ENCODE measurements around the gene MSANTD2. TPM values are rescaled to one million over a fixed set of nuclear protein-coding genes. Genes with fewer than 3 reads are reported as not detected.

The MSANTD2 gene
- total RNA-seq, 1 donor from 2014 or later: 22.8 TPM

- no peak for DNase-seq
- no peak overlapping the region for H3K27ac Mint-ChIP-seq (ENCODE audit: unreplicated experiment)
- H3K4me3 Mint-ChIP-seq (ENCODE audit: unreplicated experiment): no peak overlapping the region
- TF ChIP-seq, protein P1, sequence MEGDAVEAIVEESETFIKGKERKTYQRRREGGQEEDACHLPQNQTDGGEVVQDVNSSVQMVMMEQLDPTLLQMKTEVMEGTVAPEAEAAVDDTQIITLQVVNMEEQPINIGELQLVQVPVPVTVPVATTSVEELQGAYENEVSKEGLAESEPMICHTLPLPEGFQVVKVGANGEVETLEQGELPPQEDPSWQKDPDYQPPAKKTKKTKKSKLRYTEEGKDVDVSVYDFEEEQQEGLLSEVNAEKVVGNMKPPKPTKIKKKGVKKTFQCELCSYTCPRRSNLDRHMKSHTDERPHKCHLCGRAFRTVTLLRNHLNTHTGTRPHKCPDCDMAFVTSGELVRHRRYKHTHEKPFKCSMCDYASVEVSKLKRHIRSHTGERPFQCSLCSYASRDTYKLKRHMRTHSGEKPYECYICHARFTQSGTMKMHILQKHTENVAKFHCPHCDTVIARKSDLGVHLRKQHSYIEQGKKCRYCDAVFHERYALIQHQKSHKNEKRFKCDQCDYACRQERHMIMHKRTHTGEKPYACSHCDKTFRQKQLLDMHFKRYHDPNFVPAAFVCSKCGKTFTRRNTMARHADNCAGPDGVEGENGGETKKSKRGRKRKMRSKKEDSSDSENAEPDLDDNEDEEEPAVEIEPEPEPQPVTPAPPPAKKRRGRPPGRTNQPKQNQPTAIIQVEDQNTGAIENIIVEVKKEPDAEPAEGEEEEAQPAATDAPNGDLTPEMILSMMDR (IDR thresholded peaks at IDR 0.05; ENCODE audit: partially characterized antibody, unreplicated experiment): no peak
- peaks cover 6% of the 10 kb centered on the region for H3K9me3 Mint-ChIP-seq (ENCODE audit: unreplicated experiment)
- peaks cover 11% of the 10 kb centered on the region for H3K4me1 Mint-ChIP-seq (ENCODE audit: low read depth, unreplicated experiment)
- no peaks in the 10 kb centered on the region for H3K36me3 Mint-ChIP-seq (ENCODE audit: unreplicated experiment)
- peaks cover 48% of the 10 kb centered on the region for H3K27me3 Mint-ChIP-seq (ENCODE audit: unreplicated experiment)
Measured at GRCh38 chr11:124754710-124755109, 45.5 kb downstream of the MSANTD2 start.

DNA sequence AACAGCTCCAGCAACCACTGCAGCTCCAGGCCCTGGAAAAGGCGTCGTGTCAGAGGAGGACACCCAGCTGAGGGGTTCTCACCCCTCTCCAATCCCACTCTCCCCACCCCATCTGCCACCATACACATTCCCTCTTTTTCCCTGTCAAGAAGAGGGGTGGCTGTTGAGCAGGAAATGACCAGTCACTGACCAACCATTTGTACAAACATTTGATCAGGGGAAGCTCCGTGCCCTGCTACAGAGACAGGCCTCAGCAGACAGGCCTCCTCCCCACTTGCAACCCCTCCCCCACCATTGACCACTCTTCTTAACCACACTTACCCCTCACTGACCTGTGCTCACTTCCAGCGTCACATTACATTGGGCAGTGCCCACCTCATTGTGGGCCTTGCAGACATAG, 45.9 kb downstream of the MSANTD2 start:
- no peak for DNase-seq

DNA sequence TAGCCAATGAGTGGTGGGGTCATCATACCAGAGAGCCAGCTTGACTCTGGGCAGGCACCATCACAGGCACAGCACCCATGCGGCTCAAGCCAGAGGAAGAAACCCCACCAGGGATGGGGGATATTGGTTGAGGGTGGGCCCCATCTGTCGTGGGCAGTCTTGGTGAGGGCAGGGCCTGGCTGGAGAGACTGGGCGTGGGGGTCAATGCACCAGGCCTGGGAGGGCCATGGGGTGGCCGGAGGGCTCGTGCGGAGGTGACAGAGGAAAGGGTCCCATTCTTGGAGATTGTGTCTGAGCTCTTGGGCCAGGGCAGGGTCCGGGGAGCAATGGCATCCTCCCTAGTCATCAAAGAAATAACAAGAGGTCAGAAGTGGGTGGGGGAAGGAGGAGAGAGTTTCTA, 46.6 kb downstream of the MSANTD2 start:
- H3K4me1 Mint-ChIP-seq (ENCODE audit: low read depth, unreplicated experiment): peaks cover 10% of the 10 kb centered on the region
- no peak for DNase-seq
- H3K9me3 Mint-ChIP-seq (ENCODE audit: unreplicated experiment): peaks cover 6% of the 10 kb centered on the region
- TF ChIP-seq, protein P1 (IDR thresholded peaks at IDR 0.05; ENCODE audit: partially characterized antibody, unreplicated experiment): no peak
- no peak overlapping the region for H3K4me3 Mint-ChIP-seq (ENCODE audit: unreplicated experiment)
- H3K27ac Mint-ChIP-seq (ENCODE audit: unreplicated experiment): no peak overlapping the region
- peaks cover 54% of the 10 kb centered on the region for H3K27me3 Mint-ChIP-seq (ENCODE audit: unreplicated experiment)
- no peaks in the 10 kb centered on the region for H3K36me3 Mint-ChIP-seq (ENCODE audit: unreplicated experiment)

More for the DNA sequence above, 45.9 kb downstream of the MSANTD2 start:
- Mint-ChIP-seq H3K36me3 (ENCODE audit: unreplicated experiment) (no peaks in the 10 kb centered on the region), H3K27ac (ENCODE audit: unreplicated experiment) (no peak overlapping the region), H3K9me3 (ENCODE audit: unreplicated experiment) (peaks cover 6% of the 10 kb centered on the region), H3K4me1 (ENCODE audit: low read depth, unreplicated experiment) (peaks cover 11% of the 10 kb centered on the region), H3K4me3 (ENCODE audit: unreplicated experiment) (no peak overlapping the region), H3K27me3 (ENCODE audit: unreplicated experiment) (peaks cover 50% of the 10 kb centered on the region)
- TF ChIP-seq, protein P1 (IDR thresholded peaks at IDR 0.05; ENCODE audit: partially characterized antibody, unreplicated experiment): no peak

GRCh38 chr11:124753205-124753604, 47.0 kb downstream of the MSANTD2 start:
- no peak for DNase-seq
- Mint-ChIP-seq H3K4me3 (ENCODE audit: unreplicated experiment) (no peak overlapping the region), H3K9me3 (ENCODE audit: unreplicated experiment) (peaks cover 6% of the 10 kb centered on the region), H3K27me3 (ENCODE audit: unreplicated experiment) (peaks cover 52% of the 10 kb centered on the region), H3K27ac (ENCODE audit: unreplicated experiment) (no peak overlapping the region), H3K4me1 (ENCODE audit: low read depth, unreplicated experiment) (peaks cover 8% of the 10 kb centered on the region), H3K36me3 (ENCODE audit: unreplicated experiment) (no peaks in the 10 kb centered on the region)
- TF ChIP-seq, protein P1 (IDR thresholded peaks at IDR 0.05; ENCODE audit: partially characterized antibody, unreplicated experiment): no peak

GRCh38 chr11:124752471-124753102, 47.6 kb downstream of the MSANTD2 start:
- peaks cover 6% of the 10 kb centered on the region for H3K9me3 Mint-ChIP-seq (ENCODE audit: unreplicated experiment)
- H3K27ac Mint-ChIP-seq (ENCODE audit: unreplicated experiment): no peak overlapping the region
- peaks cover 52% of the 10 kb centered on the region for H3K27me3 Mint-ChIP-seq (ENCODE audit: unreplicated experiment)
- TF ChIP-seq, protein P1 (IDR thresholded peaks at IDR 0.05; ENCODE audit: partially characterized antibody, unreplicated experiment): no peak
- no peak overlapping the region for H3K4me3 Mint-ChIP-seq (ENCODE audit: unreplicated experiment)
- DNase-seq: no peak
- H3K4me1 Mint-ChIP-seq (ENCODE audit: low read depth, unreplicated experiment): peaks cover 9% of the 10 kb centered on the region
- H3K36me3 Mint-ChIP-seq (ENCODE audit: unreplicated experiment): no peaks in the 10 kb centered on the region

Measured in glutamatergic neuron (in vitro differentiated cells).